HG03565 (cell line): Measurements from ENCODE around the gene PLPPR1.
"Not testable (repeated sequence)": the region's sequence is repeated elsewhere in the genome, so short reads cannot be mapped to it uniquely, and the experiment has no call there.

Source experiments
- ATAC-seq: cut with Tn5 transposase; IDR thresholded peaks from one replicate; pipeline ENCODE4 v1.9.1; 2021; ENCODE audit warnings: mild to moderate bottlenecking, moderate library complexity; ENCODE audit not compliant: unreplicated experiment

Gene PLPPR1

DNA sequence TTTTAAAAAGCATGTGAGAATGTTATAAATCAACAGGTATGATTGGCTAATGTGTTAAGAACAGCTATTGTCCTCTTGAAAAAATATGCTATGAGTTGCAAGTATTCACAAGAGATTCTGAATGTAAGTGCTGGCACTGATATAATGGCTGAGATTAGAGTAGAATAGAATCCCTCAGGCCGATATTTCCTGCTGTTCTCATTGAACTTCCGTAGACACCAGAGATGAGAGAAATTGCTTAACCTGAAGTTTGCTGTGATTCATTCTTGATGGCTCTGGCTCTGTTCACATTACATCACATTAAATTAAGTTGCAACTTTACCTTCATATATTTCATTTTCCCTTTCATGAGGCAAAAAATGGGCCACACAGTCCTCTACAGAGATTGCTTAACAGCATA lies 241.8 kb downstream of the PLPPR1 start:
- no peak for ATAC-seq

DNA sequence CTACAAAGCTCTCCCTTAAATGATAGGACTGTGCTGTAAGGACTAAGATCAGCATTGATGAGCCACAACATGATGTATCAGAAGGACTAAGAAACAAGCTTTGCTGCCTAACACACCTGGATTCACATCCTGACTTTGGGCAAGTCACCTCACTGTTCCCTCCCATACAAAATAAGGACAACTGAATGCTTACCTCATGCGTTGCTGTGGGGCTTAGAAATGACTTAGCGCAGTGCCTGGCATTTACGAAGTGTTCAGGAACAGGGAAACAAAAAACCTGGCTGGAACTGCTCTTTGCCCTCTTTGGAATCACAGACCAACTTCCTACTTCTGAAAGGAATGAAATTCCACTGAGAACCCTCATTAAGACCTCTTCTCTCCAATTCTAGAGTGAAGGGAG lies 242.6 kb downstream of the PLPPR1 start:
- no peak for ATAC-seq

DNA sequence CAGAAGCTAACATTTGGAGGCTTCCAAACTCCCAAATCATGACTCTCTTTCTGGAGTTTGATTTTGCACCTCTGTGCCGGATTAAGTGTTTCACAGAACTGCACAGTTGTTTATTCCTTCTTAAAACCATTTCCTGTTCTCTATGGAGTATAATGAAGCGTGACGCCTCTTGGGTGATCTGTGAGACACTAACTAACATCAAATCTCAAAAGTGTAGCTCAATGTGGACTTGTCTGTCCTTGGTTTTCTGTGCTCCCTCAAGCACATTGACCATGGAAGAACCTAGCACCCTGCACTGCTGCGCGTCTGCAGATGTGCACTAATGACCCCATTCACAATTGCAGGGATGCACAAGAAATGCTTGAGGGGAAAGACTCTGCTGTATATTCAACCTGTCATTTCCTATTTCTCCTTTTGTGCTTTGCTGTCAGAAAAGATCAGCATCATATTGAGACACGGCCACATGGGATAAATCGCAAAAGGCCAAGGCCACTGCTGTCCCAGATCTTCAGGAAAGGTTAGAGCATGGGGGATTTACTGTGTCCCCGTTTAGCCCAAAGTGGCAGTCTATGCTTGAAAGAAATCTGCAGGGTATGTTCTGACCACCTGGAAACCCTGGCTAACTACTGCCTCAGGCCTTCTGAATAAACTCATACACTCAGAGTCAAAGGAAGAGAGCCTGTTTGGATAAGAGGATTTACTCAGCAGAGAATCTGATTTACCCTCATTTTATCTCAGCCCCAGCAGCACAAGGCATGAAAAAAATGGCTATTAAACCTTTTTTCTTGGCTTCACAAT lies 246.6 kb downstream of the PLPPR1 start:
- ATAC-seq, result no peak

DNA sequence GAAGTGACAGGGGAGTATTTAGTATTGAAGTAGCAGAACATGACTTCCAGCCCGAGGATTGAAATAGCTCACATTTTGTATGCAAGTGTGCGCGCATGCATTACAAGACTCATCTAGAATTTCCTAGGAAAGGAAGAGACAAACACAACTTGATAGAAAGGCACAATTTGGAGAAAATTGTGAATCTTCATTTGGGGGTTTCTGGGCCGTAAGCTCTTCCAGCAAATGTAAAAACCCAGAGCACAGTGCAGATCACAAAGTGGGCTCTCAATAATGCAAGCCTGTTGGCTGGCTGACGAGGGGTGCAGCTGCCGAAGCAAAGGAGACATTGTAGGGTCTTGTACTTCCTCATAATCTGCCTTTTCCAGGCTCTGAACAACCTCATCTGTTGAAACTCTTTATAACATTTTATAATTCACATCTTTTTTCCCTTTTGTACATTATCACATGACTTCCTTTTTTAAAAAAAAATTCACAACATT lies 247.3 kb downstream of the PLPPR1 start:
- ATAC-seq, result no peak

DNA sequence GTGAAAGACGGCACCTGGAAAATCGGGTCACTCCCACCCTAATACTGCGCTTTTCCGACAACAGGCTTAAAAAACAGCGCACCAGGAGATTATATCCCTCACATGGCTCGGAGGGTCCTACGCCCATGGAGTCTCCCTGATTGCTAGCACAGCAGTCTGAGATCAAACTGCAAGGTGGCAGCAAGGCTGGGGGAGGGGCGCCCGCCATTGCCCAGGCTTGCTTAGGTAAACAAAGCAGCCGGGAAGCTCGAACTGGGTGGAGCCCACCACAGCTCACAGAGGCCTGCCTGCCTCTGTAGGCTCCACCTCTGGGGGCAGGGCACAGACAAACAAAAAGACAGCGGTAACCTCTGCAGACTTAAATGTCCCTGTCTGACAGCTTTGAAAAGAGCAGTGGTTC lies 262.5 kb downstream of the PLPPR1 start:
- not testable (repeated sequence) for ATAC-seq

DNA sequence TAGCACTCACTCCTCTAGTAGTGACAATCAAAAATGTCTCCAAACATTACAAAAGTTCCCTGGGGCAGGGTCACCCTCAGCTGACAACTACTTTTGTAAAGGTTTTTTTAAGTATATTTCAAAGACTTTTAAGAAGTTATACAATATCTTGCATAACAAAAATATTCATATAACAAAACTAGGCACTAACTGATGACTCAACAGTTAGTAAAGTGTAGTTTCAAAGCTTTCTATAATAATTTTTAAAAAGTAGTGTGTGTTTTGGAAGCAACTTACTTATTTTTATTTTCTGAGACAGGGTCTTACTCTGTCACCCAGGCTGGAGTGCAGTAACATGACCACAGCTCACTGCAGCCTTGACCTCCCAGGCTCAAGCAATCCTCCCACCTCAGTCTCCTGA lies 271.4 kb downstream of the PLPPR1 start:
- no peak for ATAC-seq

DNA sequence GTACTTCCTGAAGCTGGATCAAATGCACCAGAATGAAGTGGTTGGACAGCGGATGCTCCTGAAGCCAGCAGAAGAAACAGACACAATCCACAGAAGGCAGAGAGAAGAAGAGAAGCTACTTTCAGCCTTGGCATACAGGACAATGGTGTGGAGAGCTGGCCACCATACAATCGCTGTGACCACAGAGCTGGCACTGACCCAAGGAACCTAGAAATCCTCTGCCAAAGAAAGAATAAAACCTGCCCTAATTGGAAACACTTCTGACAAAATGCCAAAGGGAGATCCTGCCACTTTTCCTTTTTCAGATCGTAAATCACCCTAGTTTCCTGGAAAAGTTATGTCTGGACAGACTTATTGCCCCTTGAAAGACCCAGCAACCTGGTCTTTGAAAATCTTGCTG lies 278.5 kb downstream of the PLPPR1 start:
- no peak for ATAC-seq

DNA sequence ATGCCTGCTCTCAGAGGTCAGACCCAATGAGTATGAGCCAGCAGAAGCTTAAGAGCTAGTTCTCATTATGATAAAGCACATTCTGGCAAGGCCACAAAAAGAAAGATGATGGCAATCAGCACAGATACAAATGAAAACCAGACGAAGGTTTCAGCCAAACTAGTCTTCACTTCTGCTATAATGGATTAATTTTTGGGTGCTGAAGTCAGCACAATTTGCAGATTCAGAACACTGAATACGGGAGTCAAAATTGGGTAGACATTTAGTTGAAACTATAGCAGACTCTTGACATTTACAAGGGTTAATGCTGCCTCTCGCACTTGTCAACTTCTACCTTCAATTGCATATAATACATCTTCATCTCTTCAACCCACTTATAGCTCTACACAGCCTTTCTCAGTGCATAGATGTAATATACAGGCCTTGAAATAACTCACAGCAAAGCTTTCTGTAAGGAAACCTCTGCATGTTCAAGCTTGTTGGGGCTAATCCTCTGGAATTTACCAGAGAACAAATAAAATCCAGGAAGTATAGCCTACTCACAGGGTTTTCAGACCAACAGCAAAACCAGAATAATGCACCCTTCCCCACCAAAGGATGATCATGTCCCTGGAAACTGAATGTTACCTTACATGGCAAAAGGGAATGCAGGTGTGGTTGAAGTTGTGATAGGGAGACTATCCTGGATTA lies 279.1 kb downstream of the PLPPR1 start:
- ATAC-seq, result no peak

DNA sequence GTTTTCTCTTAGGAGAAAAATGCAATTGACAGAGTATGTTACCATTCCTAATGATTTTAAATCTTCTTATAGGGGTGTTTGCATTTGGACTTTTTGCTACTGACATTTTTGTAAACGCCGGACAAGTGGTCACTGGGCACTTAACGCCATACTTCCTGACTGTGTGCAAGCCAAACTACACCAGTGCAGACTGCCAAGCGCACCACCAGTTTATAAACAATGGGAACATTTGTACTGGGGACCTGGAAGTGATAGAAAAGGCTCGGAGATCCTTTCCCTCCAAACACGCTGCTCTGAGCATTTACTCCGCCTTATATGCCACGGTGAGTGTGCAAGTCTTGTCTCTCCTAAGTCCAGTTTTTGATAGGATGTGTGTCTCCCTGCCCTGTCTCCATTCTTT lies 280.6 kb downstream of the PLPPR1 start:
- ATAC-seq, result no peak

DNA sequence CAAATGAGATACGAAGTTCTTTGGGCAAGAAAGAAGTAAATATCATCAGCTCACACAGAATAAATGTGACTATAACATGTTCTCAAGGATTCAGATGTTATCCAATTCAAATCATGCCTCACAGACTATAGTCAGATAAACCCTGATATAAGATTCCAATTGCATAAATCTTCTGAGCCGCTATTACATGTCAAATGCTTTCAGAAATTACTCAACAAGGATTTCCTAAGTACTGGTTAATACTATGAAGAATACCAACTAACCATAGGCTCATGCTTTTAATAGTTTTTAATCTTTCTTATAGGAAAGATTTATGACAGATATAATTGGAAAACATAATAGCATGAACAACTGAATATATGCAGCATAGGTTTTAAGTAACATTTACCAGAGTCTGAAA lies 282.7 kb downstream of the PLPPR1 start:
- no peak for ATAC-seq

DNA sequence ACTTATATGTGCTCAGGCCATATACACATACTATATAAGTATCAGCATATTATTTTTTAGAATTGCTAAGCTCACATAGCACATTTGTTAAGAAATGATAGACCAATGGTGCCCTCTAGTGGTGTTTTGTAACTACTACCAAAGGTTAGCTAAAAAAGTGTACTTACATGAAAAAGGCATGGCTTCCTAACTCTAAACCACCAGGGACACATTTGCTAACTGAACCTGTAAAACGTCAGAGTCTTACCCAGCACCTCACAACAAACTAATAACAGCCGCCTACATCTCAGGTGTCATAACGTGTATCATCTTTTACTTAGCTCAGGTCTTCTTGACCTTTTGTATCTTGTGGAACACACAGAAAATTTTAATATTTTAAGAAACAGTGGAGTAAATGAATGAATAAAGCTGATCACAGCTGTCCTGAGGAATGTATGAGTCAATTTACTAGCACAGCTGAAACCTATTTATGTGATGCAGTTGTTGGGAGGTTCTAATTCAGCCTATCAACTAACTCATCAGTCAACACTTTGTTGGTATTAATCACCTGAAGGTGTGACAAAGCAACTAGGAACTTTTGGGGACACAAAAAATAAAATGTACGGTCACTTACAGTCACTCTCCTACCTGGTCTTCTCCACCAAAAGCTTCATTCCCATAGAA lies 283.4 kb downstream of the PLPPR1 start:
- peak; percentile 92 for ATAC-seq

DNA sequence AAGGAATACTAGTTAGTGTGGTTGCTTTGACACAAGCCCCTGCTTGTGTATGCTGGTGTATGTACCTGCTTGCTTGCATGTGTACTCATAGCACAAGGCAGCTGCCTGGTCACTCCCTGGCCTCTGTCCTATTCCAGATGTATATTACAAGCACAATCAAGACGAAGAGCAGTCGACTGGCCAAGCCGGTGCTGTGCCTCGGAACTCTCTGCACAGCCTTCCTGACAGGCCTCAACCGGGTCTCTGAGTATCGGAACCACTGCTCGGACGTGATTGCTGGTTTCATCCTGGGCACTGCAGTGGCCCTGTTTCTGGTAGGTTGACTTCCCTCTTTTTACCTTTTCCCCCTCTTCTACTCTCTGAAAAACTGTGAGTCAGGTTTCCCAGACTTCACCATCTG lies 284.1 kb downstream of the PLPPR1 start:
- no peak for ATAC-seq

DNA sequence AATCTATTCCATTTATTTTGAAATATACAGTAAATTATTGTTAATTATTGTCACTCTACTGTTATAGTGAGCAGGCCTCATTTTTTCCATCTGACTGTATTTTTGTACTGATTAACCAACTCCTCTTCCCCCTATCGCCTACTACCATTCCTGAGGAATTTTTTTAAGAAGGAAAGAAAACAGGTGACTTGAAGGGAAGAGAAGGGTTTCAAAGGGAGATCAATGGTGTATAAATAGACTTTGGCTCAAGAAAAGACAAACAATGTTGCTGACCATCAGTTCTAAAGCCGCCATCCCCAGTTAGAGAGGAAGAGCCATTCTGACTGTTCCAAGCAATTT lies 286.6 kb downstream of the PLPPR1 start:
- ATAC-seq, result no peak

DNA sequence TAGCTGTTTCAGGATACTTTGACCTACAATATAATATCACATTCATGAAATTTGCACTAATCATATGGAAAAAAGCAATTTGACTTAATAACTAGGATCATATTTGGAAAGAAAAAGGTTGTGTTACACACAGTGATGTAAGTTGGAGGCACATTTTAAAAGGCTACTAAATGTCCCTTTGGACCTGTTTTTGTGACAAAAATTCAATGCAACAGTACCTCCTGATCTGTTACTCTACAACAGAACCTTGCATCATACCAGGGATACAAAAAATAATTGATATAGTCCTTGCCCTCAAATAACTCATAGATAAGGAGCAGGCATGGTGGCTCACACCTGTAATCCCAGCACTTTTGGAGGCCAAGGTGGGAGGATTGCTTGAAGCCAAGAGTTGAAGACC lies 289.2 kb downstream of the PLPPR1 start:
- no peak for ATAC-seq

DNA sequence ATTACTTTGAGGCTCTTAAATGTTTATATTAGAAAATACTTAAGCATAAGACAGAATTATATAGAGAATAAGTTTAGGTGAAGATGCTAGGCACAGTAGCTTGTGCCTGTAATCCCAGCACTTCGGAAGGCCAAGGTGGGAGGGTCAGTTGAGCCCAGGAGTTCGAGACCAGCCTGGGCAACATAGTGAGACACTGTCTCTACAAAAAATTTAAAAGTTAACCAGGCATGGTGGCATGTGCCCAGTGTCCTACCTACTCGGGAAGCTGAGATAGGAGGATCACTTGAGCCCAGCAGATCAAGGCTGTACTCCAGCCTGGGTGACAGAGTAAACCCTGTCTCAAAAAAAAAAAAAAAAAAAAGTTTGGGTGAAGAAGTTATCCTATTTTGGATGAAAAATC lies 294.6 kb downstream of the PLPPR1 start:
- no peak for ATAC-seq

DNA sequence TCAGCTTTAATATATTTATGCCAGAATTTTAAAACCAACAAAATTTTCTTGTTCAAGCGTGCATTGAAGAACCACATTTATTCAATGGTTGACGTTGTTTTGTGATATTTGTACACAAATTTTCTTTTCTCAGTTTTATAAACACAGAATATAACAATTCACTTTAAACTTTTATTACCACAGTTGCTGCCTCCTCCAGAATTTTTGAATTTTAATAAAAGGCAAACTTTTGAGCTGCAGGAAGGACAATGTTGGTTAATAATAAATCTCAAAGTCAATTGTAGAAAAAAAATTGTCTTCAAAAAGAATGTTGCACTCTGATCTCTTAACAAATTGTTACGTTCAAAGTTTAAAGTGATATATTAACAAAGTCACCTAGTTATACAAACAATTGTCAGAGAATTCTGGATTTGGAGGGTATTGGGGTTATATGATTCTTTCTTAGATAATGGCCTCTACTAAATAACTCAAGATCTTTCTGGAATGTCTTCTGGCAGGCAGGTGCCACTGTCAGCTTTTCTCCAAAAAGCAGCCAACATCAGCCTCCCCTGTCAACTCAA lies 295.8 kb downstream of the PLPPR1 start:
- no peak for ATAC-seq

DNA sequence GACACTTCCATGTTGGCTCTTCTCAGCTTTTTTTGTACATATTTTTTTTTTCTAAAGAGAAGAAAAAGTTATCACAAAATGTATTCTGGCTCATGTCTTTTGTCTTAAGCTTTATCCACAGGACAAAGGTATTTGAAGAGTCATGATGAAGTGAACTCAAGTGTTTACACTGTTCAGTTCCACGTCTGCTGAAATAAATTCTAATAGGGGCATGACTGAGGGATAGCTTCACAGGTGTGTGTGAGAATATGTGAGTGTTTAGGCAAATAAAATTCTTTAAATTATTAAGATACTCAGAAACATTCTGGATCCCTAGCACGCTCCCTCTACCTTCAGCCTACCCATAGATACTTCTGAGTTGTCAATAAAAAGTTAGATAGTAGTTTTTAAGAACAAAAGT lies 296.5 kb downstream of the PLPPR1 start:
- no peak for ATAC-seq

DNA sequence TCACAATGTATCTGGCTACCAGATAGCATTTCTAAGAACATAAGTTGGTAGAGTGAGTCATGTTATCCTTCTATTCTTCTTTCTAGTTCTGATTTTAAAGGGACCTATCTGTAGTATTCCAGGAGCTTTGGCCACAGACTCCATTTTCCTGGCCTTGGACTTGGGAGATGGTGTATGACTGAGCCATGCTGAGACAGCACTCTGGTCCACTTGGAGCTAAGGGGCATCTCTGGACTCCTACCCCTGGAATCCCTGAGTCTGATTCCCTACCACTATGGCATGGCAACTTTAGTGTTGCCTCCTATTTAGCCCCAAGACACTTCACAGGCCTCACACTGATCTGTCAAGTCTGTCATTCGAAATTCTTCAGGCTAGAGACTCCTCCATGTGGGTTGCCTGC lies 297.5 kb downstream of the PLPPR1 start:
- ATAC-seq, result no peak

DNA sequence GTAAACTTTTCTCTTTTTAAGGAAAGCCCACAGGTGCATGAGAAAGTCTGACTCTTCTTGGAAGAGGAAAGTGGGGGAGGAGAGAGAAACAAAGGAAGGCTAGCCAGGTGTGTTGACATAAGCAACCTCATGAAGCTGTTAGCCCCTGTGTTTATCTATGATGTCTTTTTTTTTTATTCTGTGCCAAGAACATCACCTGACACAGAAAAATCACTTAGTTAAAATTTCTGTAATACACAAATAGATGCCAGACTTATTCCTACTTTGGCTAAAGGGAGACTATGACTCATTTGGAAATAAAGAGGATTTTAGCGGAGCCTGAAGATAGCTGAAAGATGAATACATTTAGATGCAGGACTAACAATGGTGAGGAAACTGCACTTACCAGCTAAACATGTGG lies 298.0 kb downstream of the PLPPR1 start:
- no peak for ATAC-seq

DNA sequence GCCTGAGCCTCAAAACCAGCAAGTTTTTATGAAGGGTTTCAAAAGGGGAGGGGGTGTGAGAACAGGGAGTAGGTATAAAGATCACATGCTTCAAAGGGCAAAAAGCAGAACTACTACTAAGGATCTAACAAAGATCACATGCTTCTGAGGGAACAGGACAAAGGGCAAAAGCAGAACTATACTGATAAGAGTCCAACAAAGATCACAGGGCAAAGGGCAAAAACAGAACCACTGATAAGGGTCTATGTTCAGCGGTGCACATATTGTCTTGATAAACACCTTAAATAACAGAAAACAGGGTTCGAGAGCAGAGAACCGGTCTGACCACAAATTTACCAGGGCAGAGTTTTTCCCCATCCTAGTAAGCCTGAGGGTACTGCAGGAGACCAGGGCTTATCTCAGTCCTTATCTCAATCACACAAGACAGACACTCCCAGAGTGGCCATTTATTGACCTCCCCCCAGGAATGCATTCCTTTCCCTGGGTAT lies 298.9 kb downstream of the PLPPR1 start:
- ATAC-seq, result not testable (repeated sequence)

DNA sequence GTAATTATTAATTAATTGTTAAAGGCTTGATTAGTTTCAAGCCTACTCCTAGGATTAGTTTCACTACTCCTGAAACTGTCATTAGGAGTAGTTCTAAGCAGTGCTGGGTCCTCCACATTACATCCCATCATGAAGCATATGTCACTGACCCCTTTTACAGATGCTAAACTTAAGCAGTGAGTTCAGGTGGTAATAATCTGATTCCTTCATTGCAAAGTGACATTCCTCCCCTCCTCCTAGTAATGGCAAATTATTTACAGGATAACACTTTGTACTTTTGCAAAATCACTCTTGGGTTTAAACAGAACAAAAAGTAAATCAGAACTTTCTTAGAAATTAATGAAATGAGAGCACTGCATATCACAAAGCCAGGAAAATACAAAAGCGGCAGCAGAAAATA lies 303.8 kb downstream of the PLPPR1 start:
- no peak for ATAC-seq

DNA sequence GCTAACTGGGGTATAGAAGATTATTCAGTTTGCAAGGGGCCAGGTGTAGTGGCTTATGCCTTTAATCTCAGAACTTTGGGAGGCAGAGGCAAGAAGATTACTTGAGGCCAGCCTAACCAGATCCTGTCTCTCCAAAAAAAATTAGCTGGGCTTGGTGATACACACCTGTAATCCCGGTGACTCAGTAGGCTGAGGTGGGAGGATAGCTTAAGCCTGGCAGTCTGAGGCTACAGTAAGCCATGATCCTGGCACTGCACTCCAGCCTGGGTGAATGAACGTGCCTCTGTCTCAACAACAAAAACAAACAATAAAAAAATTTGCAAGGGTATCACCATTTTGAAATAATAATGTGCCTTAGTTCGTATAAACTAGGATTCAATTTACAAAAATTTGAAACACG lies 305.0 kb downstream of the PLPPR1 start:
- no peak for ATAC-seq
